Tibial nerve (tissue), 4 donors: Measurements from ENCODE around the gene FZD7.

Experiments
- CTCF ChIP-seq, 5 experiments: fragments of 200-600 bp in 3 of 5; fragments of 450-650 bp in 2 of 5; sonication (generic) in 3 of 5; IDR thresholded peaks; one replicate each; pipeline ENCODE4 v1.5.1; 2016 to 2019; ENCODE audit warnings: antibody characterized with exemption in 5 of 5, mild to moderate bottlenecking in 3 of 5, moderate library complexity in 2 of 5
- EP300 ChIP-seq, 2 donors: sonication (generic); formaldehyde crosslinking; IDR thresholded peaks; one replicate each; pipeline ENCODE4 v1.6.1; 2017; ENCODE audit warnings: antibody characterized with exemption in 2 of 2, mild to moderate bottlenecking in 1 of 2
- POLR2A ChIP-seq, 2 donors: fragments of 450-650 bp; IDR thresholded peaks; one replicate each; pipeline ENCODE4 v1.6.1; 2017; ENCODE audit warnings: antibody characterized with exemption in 2 of 2, mild to moderate bottlenecking in 2 of 2, moderate library complexity in 2 of 2

- no peak for TF ChIP-seq CTCF (IDR thresholded peaks at IDR 0.05)
- TF ChIP-seq POLR2A (IDR thresholded peaks at IDR 0.05) = no peak
- TF ChIP-seq EP300 (IDR thresholded peaks at IDR 0.05) = no peak
Measured at GRCh38 chr2:202074324-202074723, 40.7 kb downstream of the FZD7 start.
